K562 (cell line): ENCODE results near the gene SKOR1. TPM values are rescaled to one million over a fixed set of nuclear protein-coding genes. Genes with fewer than 3 reads are reported as not detected.

ENCODE experiments used
- MGA ChIP-seq: fragments of 450-650 bp; IDR thresholded peaks from 2 replicates; pipeline ENCODE4 v1.6.1; 2016; ENCODE audit warnings: mild to moderate bottlenecking, moderate library complexity
- ZNF407 ChIP-seq: fragments of 450-650 bp; IDR thresholded peaks from 2 replicates; pipeline ENCODE4 v1.6.1; 2016; ENCODE audit warnings: low read depth
- polyA plus RNA-seq, 8 experiments: library from polyadenylated mRNA; depleted of rRNA in 4 of 8; stranded (reverse) in 5 of 8; unstranded in 3 of 8; fragments of >200 nt; fragmentation: Nextera tagmentation in 2 of 8; fragmentation: Illumina TruSeq in 1 of 8; extraction: Ambion mirVana in 2 of 8; extraction: Trizol in 1 of 8; gene quantifications; 2 replicates each; pipeline versions ENCODE4 v1.2.1 to v1.2.3, GENCODE V29; 2011 to 2014; ENCODE audit warnings: inconsistent platforms in 1 of 8, missing spikeins in 1 of 8
- total RNA-seq, 7 experiments: library from RNA; depleted of rRNA in 6 of 7; stranded (reverse); fragments of >200 nt in 6 of 7; fragmentation: Illumina TruSeq in 2 of 7; extraction: Trizol in 2 of 7; gene quantifications; 2 replicates each; pipeline versions ENCODE4 v1.2.1 to v1.2.3, GENCODE V29; 2011 to 2021; ENCODE audit warnings: low replicate concordance in 1 of 7

SKOR1 gene
- total and polyA plus RNA-seq, 9 of the 15 experiments (the other 6 are each of a cell fraction or from before 2014, with no cell fraction given): 0.04 to 0.41 (median 0.09) TPM; not detected in 3

GRCh38 chr15:67779549-67780111 lies 45.7 kb upstream of the SKOR1 start (continued):
- TF ChIP-seq MGA (no peak), ZNF407 (no peak)
